HL-60 (cell line): ENCODE measurements around the gene ABHD13.

Experiments
- GABPA ChIP-seq: IDR thresholded peaks from 2 replicates; pipeline ENCODE4 v1.6.1; 2012; ENCODE audit warnings: low read depth
- POLR2AphosphoS5 ChIP-seq: IDR thresholded peaks from 2 replicates; pipeline ENCODE4 v1.6.1; 2012; ENCODE audit warnings: low read depth
- SPI1 ChIP-seq: IDR thresholded peaks from 2 replicates; pipeline ENCODE4 v1.6.1; 2012; ENCODE audit warnings: low read depth, mild to moderate bottlenecking, borderline replicate concordance
- TF ChIP-seq, protein P1 (sequence below): IDR thresholded peaks from one replicate; pipeline ENCODE4 v1.5.1; 2011; ENCODE audit warnings: low read length, control low read depth, inconsistent platforms; ENCODE audit not compliant: insufficient read depth
- TF ChIP-seq, protein P2 (sequence below): IDR thresholded peaks from 2 replicates; pipeline ENCODE4 v1.6.1; 2012; ENCODE audit warnings: low read depth; ENCODE audit not compliant: insufficient replicate concordance

DNA sequence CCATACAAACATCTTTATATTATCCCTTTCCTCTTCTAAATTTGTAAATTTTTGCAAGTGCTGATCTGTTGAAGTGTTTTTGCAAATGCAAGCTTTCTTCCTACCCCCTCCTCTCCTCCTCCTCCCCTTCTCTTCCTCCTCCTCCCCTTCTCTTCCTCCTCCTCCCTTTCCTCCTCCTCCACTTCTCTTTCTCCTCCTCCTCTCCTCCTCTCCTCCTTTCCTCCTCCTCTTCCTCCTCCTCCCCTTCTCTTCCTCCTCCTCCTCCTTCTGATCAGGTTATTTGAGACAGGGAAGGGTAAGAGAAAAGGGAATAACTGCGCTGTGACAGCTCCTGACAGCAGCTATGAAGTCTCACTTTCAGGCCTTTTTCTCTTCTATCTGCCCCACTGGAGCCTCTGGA, 60.3 kb downstream of the ABHD13 start:
- TF ChIP-seq, protein P1, sequence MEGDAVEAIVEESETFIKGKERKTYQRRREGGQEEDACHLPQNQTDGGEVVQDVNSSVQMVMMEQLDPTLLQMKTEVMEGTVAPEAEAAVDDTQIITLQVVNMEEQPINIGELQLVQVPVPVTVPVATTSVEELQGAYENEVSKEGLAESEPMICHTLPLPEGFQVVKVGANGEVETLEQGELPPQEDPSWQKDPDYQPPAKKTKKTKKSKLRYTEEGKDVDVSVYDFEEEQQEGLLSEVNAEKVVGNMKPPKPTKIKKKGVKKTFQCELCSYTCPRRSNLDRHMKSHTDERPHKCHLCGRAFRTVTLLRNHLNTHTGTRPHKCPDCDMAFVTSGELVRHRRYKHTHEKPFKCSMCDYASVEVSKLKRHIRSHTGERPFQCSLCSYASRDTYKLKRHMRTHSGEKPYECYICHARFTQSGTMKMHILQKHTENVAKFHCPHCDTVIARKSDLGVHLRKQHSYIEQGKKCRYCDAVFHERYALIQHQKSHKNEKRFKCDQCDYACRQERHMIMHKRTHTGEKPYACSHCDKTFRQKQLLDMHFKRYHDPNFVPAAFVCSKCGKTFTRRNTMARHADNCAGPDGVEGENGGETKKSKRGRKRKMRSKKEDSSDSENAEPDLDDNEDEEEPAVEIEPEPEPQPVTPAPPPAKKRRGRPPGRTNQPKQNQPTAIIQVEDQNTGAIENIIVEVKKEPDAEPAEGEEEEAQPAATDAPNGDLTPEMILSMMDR: no peak
- TF ChIP-seq POLR2AphosphoS5: no peak
- TF ChIP-seq, protein P2, sequence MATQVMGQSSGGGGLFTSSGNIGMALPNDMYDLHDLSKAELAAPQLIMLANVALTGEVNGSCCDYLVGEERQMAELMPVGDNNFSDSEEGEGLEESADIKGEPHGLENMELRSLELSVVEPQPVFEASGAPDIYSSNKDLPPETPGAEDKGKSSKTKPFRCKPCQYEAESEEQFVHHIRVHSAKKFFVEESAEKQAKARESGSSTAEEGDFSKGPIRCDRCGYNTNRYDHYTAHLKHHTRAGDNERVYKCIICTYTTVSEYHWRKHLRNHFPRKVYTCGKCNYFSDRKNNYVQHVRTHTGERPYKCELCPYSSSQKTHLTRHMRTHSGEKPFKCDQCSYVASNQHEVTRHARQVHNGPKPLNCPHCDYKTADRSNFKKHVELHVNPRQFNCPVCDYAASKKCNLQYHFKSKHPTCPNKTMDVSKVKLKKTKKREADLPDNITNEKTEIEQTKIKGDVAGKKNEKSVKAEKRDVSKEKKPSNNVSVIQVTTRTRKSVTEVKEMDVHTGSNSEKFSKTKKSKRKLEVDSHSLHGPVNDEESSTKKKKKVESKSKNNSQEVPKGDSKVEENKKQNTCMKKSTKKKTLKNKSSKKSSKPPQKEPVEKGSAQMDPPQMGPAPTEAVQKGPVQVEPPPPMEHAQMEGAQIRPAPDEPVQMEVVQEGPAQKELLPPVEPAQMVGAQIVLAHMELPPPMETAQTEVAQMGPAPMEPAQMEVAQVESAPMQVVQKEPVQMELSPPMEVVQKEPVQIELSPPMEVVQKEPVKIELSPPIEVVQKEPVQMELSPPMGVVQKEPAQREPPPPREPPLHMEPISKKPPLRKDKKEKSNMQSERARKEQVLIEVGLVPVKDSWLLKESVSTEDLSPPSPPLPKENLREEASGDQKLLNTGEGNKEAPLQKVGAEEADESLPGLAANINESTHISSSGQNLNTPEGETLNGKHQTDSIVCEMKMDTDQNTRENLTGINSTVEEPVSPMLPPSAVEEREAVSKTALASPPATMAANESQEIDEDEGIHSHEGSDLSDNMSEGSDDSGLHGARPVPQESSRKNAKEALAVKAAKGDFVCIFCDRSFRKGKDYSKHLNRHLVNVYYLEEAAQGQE: no peak
- TF ChIP-seq GABPA: no peak
- no peak for TF ChIP-seq SPI1
